Muscle of leg (tissue), 11 donors: ENCODE results near the gene KRTAP22-1. TPM values are rescaled to one million over a fixed set of nuclear protein-coding genes. Genes with fewer than 3 reads are reported as not detected.

Experiments
- DNase-seq: peaks from one replicate; pipeline ENCODE4 v3.0.0; 2013
- H3K27ac ChIP-seq: one replicate; pipeline ENCODE4 v1.5.1; 2013; ENCODE audit warnings: mild to moderate bottlenecking, low read length, control low read depth
- H3K27me3 ChIP-seq: one replicate; pipeline ENCODE4 v1.6.1; 2013; ENCODE audit warnings: low read length; ENCODE audit not compliant: control insufficient read depth, insufficient read depth
- H3K36me3 ChIP-seq: one replicate; pipeline ENCODE4 v1.6.1; 2013; ENCODE audit warnings: low read length; ENCODE audit not compliant: control insufficient read depth, insufficient read depth
- H3K4me1 ChIP-seq: one replicate; pipeline ENCODE4 v1.6.1; 2013; ENCODE audit warnings: low read length; ENCODE audit not compliant: control insufficient read depth, insufficient read depth
- H3K4me3 ChIP-seq: one replicate; pipeline ENCODE4 v1.5.1; 2013; ENCODE audit warnings: low read length, control low read depth
- H3K9me3 ChIP-seq: replicated peaks from 2 replicates; pipeline ENCODE4 v1.6.1; 2013; ENCODE audit warnings: low read depth, low read length; ENCODE audit not compliant: control insufficient read depth
- WGBS: methylation state at CpG from one replicate; pipeline ENCODE4 v1.1.5; 2013; ENCODE audit warnings: missing lambda C conversion rate; ENCODE audit not compliant: insufficient coverage; 5-methylcytosine and 5-hydroxymethylcytosine counted together
- polyA plus RNA-seq, 8 donors: library from polyadenylated mRNA; unstranded; fragments of 120-200 nt; gene quantifications; one replicate each; pipeline versions ENCODE4 v1.2.1 to v1.2.3, GENCODE V29; 2013; ENCODE audit warnings: inconsistent platforms in 1 of 8, low replicate concordance in 1 of 8; ENCODE audit not compliant: insufficient read length in 8 of 8, insufficient read depth in 1 of 8
- total RNA-seq: library from RNA; stranded (reverse); fragments of 120-200 nt; gene quantifications from one replicate; pipeline ENCODE4 v1.2.4, GENCODE V29; 2013

Gene KRTAP22-1
- total and polyA plus RNA-seq, 9 donors, result not detected

DNA sequence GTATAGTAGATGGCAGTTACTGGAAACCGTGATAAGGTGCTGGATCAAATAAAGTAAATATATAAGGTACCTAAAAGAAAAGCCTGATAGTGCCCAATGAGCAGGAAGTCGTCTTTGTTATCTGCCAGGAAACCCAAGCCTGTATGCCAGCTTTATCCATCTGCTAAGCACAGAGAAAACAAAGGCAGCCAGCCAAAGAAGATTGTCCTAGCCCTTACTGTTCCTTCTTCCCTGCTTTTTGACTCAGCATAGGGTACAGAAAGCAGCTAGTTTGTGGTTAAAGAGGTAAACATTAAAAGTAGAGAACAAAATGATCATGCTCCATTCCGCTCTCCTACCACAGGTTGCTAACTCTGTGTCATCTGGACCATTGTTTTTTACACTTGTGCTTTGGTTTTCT is 20.8 kb upstream of the KRTAP22-1 start:
- Histone ChIP-seq H3K27me3 (no peaks in the 10 kb centered on the region), H3K4me3 (no peak overlapping the region), H3K36me3 (no peaks in the 10 kb centered on the region), H3K4me1 (no peaks in the 10 kb centered on the region), H3K9me3 (no peaks in the 10 kb centered on the region), H3K27ac (no peak overlapping the region)
- WGBS, result 71% methylated on average over 2 of the region's 3 CpGs
- no peak for DNase-seq

DNA sequence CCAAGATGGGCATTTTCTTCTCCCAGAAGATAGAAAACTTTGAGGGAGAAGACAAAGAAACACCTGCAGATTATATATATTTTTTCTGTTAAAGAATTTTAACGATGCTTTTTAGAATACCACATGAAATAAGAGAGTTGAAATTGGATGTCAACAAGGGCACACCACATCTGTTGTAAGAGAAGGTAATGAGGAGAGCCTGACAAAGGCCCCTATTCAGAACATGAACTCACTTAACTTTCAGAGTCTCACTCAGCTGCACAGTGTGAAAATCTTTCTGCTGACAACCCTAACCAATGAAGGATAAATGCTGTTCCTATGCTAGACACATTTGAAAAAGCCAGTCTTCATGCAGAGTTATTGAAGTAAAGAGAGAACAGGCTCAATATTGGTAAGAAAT is 18.0 kb upstream of the KRTAP22-1 start:
- DNase-seq, result no peak
- H3K27ac ChIP-seq, result no peak overlapping the region
- WGBS, result no CpG with 5 or more reads among the region's 1 CpG

DNA sequence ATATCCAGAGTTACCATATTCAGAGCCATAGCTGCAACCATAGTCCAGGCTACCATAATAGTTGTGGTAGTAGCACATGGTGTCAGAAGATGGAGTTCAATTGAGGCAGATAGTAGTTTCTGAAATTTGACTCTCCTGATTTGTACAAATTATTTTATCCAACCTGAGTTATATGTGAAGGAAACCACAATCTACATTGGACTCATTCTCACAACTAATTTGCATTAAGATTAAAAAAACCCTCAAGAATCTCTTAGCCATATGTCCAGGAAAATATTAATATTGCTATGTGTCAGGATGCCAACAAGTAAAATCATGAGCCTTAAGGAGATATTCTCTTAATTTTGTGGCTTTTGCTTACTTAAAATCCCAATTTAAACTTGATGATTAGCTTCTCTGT is 10.6 kb upstream of the KRTAP22-1 start, which contains the start of gene KRTAP22-2:
Gene KRTAP22-2, minus strand, starts transcription at position 101 of the 400 bp plus-strand sequence.
- no peaks in the 10 kb centered on the region for H3K36me3 ChIP-seq
- no peaks in the 10 kb centered on the region for H3K27me3 ChIP-seq
- no peak within 1 kb of the TSS for H3K4me3 ChIP-seq
- no peak within 1 kb of the TSS for H3K27ac ChIP-seq
- peaks cover 3% of the 10 kb centered on the region for H3K9me3 ChIP-seq
- no peaks in the 10 kb centered on the region for H3K4me1 ChIP-seq
- DNase-seq, result no peak

More for the DNA sequence above, 18.0 kb upstream of the KRTAP22-1 start:
- Histone ChIP-seq H3K9me3 (no peaks in the 10 kb centered on the region), H3K36me3 (no peaks in the 10 kb centered on the region), H3K4me1 (no peaks in the 10 kb centered on the region), H3K4me3 (no peak overlapping the region), H3K27me3 (no peaks in the 10 kb centered on the region)

DNA sequence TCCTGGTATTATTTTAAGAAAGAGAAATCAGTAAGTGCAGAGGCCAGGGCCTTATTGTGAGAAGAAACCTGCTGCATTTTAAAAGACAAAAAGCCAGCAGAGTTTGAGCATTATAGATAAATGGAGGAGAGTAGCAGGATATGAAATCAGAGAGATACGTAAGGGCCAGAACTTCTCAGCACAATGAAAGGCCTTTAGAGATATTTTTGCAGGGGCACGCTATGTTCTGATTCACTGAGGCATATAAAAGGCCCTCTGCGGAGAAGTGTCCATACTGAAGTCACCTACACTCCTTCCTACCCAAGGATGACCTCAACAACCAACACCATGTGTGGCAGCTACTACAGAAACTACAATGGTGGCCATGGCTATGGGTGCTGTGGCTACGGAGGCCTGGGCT is 8.7 kb upstream of the KRTAP22-1 start, which contains the start of gene KRTAP6-3:
Gene KRTAP6-3, plus strand, starts transcription at position 301 of the 400 bp plus-strand sequence. Its CDS starts 6 bp downstream, at position 307.
- Histone ChIP-seq H3K27ac (no peak within 1 kb of the TSS), H3K9me3 (peaks cover 3% of the 10 kb centered on the region), H3K27me3 (no peaks in the 10 kb centered on the region), H3K36me3 (no peaks in the 10 kb centered on the region), H3K4me3 (no peak within 1 kb of the TSS), H3K4me1 (no peaks in the 10 kb centered on the region)
- WGBS, result 100% methylated on average over 1 of the region's 4 CpGs
- no peak for DNase-seq

DNA sequence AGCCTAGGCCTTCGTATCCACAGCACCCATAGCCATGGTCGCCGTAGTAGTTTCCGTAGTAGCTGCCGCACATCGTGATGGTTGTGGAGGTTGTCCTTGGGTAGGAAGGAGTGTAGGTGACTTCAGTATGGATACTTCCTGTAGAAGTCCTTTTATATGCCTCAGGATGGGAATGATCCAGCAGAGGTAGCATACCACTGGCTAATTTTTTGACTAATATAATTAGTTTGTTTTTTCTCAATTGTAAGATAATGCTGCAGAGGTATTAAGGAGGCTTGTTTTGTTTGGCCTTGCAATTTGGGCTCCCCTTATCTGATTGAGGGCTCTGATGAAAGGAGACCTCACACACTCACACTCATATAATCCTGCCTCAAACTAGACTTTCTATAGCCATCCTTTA is 2.1 kb upstream of the KRTAP22-1 start, which contains the start of gene KRTAP6-2:
Gene KRTAP6-2, minus strand, starts transcription at position 101 of the 400 bp plus-strand sequence. Its CDS starts 28 bp downstream, at position 73.
- H3K9me3 ChIP-seq, result no peaks in the 10 kb centered on the region
- H3K36me3 ChIP-seq, result no peaks in the 10 kb centered on the region
- DNase-seq, result no peak
- H3K27ac ChIP-seq, result no peak within 1 kb of the TSS
- H3K4me3 ChIP-seq, result no peak within 1 kb of the TSS
- H3K27me3 ChIP-seq, result no peaks in the 10 kb centered on the region
- 95% methylated on average over 6 of the region's 6 CpGs for WGBS
- no peaks in the 10 kb centered on the region for H3K4me1 ChIP-seq

DNA sequence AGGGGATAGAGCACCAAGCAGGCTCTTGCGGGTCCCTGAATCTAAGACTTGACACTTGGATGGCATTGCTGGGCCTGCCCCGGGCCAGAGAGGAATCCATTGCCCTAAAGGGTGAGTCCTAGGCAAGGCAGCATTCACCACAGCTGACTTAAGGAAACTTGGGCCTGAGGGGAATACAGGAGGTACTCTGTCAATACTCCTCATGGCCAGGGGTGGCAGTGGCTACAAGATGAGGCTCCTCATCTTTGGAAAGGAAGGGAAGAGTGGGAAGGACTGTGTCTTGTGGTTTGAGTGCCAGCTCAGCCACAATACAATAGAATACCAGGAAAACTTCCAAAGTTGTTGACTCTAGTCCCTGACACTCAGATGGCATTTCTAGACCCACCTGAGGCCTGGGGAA is 5.1 kb downstream of the KRTAP22-1 start:
- Histone ChIP-seq H3K4me3 (no peak overlapping the region), H3K4me1 (no peaks in the 10 kb centered on the region), H3K27ac (no peak overlapping the region), H3K9me3 (no peaks in the 10 kb centered on the region), H3K27me3 (no peaks in the 10 kb centered on the region), H3K36me3 (no peaks in the 10 kb centered on the region)
- WGBS, result 94% methylated on average over 2 of the region's 2 CpGs
- DNase-seq, result no peak

DNA sequence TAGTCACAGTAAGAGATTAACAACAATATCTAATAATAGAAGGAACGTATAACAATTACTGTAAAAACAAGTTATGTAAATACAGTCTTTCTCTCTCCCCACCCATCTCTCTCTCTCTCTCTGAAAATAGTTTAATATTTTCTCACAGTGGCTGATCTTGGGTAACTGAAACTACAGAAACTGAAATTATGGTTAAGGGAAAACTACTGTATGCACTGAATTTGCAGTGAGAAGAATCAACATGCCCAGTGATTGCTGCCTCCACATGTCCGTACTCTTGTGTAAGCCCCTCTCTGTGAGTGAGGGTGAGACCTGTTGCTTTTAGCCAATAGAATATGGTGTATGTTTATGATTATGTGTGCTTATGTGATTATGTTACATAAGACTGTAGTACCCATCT is 11.2 kb downstream of the KRTAP22-1 start:
- whole genome bisulfite sequencing, result 63% methylated on average over 1 of the region's 2 CpGs
- Histone ChIP-seq H3K27me3 (no peaks in the 10 kb centered on the region), H3K36me3 (no peaks in the 10 kb centered on the region), H3K4me1 (no peaks in the 10 kb centered on the region), H3K27ac (no peak overlapping the region), H3K9me3 (no peaks in the 10 kb centered on the region), H3K4me3 (no peak overlapping the region)
- no peak for DNase-seq

DNA sequence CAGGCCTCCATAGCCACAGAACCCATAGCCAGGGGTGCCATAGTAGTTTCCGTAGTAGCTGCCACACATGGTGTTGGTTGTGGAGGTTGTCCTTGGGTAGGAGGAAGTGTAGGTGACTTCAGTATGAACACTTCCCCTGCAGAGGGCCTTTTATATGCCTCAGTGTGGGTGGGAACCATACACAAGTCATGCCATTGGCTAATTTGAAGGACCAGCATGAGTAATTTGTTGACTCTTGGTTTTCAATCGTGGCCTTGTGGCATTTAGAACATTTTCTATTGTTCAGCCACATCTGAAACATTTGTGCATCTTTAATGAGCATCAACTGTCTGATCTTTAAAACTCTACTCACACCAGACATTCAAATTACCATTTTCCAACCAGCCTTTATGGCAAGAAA is 12.9 kb downstream of the KRTAP22-1 start, which contains the start of gene KRTAP6-1:
Gene KRTAP6-1, minus strand, starts transcription at position 95 of the 400 bp plus-strand sequence. Its CDS starts 26 bp downstream, at position 69.
- H3K27ac ChIP-seq, result no peak within 1 kb of the TSS
- H3K36me3 ChIP-seq, result no peaks in the 10 kb centered on the region
- WGBS, result 60% methylated on average over 1 of the region's 2 CpGs
- DNase-seq, result no peak
- H3K9me3 ChIP-seq, result no peaks in the 10 kb centered on the region
- H3K4me1 ChIP-seq, result no peaks in the 10 kb centered on the region
- H3K4me3 ChIP-seq, result no peak within 1 kb of the TSS
- H3K27me3 ChIP-seq, result no peaks in the 10 kb centered on the region

DNA sequence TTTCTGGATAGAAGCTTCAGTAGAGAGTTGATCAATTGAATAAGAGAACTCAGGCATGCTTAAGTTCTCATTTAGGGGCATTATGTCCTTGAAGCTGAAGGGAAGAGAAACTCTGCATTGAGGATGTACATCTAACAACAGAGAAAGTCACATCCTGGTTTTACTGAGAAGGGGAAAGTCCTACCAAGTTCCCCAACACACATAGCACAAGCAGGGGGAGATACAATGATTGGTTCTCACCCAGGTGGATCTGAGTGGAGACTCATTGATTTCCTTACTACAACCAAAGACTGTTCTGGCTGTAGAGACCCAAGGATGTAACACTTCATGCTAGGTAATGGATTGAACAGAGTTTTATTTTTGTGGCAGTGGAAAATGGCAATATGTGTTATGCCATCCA is 14.3 kb downstream of the KRTAP22-1 start:
- Histone ChIP-seq H3K9me3 (no peaks in the 10 kb centered on the region), H3K27me3 (no peaks in the 10 kb centered on the region), H3K4me1 (no peaks in the 10 kb centered on the region), H3K4me3 (no peak overlapping the region), H3K36me3 (no peaks in the 10 kb centered on the region), H3K27ac (no peak overlapping the region)
- DNase-seq, result no peak

DNA sequence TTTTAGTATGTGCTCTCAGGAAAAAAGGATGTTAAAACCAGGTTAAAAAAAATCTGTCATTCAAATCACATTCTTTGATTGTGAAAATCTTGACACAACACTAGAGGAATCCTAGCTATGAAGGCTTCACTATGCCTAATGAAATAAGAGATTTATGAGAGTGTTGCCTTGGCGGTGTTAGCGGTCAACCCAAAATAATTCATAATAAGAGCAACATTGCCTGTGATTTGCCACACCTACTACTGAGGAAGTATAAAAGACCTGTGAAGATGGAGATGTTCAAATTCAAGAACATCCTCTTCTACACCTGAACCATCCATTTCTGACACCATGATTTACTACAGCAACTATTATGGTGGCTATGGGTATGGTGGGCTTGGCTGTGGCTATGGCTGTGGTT is 15.2 kb downstream of the KRTAP22-1 start, which contains the start of gene KRTAP20-1:
Gene KRTAP20-1, plus strand, starts transcription at position 301 of the 400 bp plus-strand sequence. Its CDS starts 30 bp downstream, at position 331.
- H3K4me1 ChIP-seq, result no peaks in the 10 kb centered on the region
- H3K4me3 ChIP-seq, result no peak within 1 kb of the TSS
- H3K9me3 ChIP-seq, result no peaks in the 10 kb centered on the region
- H3K36me3 ChIP-seq, result no peaks in the 10 kb centered on the region
- no peak within 1 kb of the TSS for H3K27ac ChIP-seq
- no CpG with 5 or more reads among the region's 2 CpGs for WGBS
- DNase-seq, result no peak
- no peaks in the 10 kb centered on the region for H3K27me3 ChIP-seq

DNA sequence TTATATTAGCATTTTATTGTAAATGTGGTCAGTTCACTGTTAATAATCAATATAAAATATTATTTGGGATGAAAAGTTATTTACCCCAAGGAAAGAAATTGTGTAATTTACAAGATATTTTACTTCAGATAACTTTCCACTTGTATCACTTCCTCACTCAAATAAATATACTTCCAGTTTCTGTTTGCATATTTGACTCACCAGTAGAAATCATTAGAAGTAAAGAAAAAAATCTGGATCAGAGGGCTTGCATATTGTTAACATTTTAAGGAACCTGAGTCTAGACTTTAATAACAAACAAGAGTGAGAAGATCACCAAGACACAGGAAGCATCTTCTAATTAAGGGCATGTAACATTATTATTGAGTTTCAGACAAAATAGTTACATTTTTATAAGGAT is 19.2 kb downstream of the KRTAP22-1 start:
- no peak for DNase-seq
- Histone ChIP-seq H3K36me3 (no peaks in the 10 kb centered on the region), H3K4me1 (no peaks in the 10 kb centered on the region), H3K9me3 (peaks cover 9% of the 10 kb centered on the region), H3K4me3 (no peak overlapping the region), H3K27ac (no peak overlapping the region), H3K27me3 (no peaks in the 10 kb centered on the region)
